ENCODE data around the gene LLCFC1.

LLCFC1 gene

DNA sequence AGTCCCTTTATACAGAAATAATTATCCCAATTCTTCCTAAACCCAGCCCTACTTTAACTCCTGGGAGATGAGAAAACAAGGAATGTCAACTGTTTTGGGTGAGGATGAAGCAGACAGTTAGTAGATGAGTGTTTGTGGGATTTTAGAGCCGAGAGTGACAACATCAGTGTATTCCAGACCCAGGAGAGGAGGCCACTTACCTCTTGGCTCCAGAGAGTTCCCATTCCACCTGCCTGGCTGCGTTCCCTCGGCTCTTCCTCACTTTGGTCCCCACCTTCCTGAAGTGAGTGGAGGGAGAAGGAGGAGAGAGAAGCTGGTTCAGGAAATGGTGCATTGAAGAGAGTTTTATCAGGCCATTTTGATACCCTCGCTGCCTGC, 22.3 kb downstream of the LLCFC1 start:
- DNase-seq: no peak
- H3K9me3 ChIP-seq: no peaks in the 10 kb centered on the region
- H3K27me3 ChIP-seq: no peaks in the 10 kb centered on the region
- no peak overlapping the region for H3K4me3 ChIP-seq (ENCODE audit: low read depth, low read length)
- H3K36me3 ChIP-seq: no peaks in the 10 kb centered on the region
- H3K4me1 ChIP-seq: no peaks in the 10 kb centered on the region
- TF ChIP-seq, protein P1, sequence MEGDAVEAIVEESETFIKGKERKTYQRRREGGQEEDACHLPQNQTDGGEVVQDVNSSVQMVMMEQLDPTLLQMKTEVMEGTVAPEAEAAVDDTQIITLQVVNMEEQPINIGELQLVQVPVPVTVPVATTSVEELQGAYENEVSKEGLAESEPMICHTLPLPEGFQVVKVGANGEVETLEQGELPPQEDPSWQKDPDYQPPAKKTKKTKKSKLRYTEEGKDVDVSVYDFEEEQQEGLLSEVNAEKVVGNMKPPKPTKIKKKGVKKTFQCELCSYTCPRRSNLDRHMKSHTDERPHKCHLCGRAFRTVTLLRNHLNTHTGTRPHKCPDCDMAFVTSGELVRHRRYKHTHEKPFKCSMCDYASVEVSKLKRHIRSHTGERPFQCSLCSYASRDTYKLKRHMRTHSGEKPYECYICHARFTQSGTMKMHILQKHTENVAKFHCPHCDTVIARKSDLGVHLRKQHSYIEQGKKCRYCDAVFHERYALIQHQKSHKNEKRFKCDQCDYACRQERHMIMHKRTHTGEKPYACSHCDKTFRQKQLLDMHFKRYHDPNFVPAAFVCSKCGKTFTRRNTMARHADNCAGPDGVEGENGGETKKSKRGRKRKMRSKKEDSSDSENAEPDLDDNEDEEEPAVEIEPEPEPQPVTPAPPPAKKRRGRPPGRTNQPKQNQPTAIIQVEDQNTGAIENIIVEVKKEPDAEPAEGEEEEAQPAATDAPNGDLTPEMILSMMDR (IDR thresholded peaks at IDR 0.05; ENCODE audit: low read depth, low read length): no peak

DNA sequence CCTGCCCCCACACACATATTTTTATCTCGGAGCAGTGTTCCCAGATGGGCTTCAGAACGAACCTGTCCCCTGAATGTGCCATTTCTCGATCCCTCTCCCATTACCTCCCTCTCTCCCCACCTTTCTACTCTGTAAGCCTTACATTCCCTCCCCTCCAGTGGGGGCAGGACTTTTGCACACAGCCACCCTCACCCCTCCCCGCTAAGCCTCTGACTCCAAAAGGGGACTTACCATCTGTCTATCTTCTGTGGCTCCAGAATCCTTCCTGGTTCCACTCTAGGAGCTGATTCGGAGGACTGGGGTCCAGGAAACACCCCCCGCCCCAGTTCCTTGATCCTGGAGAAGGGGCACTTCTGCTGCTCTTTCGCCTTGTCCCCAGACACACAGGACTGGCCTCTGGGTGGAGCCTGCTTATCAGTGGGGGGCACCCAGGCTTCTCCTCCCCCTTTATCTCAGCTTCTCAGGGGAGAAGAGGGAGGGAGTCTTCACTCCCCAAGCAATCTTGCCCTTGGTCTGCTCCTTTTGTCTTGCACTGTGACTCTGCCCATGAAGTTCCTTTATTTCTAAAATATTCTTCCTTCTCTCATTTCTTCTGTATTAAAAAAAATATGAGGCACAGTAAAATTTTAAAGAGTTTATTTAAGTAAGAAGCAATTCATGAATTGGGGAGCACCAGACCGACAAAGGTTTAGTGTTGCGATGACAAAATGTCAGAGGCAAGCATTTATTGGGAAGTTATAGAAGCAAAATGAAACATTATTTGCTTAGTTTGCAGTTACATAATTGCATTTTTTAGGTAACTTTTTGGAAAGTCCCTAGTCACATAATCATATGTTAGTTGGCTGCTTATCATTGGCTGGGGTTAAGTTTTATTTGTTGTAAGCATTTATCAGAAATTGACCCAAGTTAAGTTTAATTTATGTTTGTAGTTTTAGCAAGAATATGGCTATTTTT, 23.0 kb downstream of the LLCFC1 start, which contains the start of gene KEL:
Gene KEL, minus strand, starts transcription at position 391 of the 954 bp plus-strand sequence. Its CDS starts 157 bp downstream, at position 234.
- Histone ChIP-seq H3K36me3 (no peaks in the 10 kb centered on the region), H3K4me3 (ENCODE audit: low read depth, low read length) (no peak within 1 kb of the TSS), H3K4me1 (no peaks in the 10 kb centered on the region), H3K9me3 (no peaks in the 10 kb centered on the region), H3K27me3 (no peaks in the 10 kb centered on the region)
- TF ChIP-seq, protein P1 (IDR thresholded peaks at IDR 0.05; ENCODE audit: low read depth, low read length): no peak
- no peak for DNase-seq

DNA sequence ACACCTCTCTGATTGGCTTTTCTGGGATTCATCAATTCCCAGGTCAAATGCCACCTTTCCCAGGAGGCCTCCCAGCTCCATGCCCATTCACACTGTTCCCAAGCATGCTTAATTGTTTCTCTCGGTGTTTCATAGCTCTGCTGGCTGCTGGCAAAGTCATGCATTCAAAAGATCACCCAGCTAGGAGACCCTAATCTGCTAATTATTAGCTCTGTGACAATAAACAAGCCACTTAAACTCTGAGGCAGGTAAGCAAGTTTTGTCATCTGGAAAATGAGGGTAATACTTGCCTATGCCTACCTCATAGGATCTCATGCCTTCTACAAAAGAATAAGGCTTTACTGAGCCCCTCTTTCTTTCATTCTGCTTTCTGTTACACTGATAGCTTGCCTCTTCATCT, 23.7 kb downstream of the LLCFC1 start:
- H3K4me1 ChIP-seq: no peaks in the 10 kb centered on the region
- TF ChIP-seq, protein P1 (IDR thresholded peaks at IDR 0.05; ENCODE audit: low read depth, low read length): no peak
- no peaks in the 10 kb centered on the region for H3K27me3 ChIP-seq
- no peaks in the 10 kb centered on the region for H3K36me3 ChIP-seq
- H3K9me3 ChIP-seq: no peaks in the 10 kb centered on the region
- no peak for DNase-seq
- H3K4me3 ChIP-seq (ENCODE audit: low read depth, low read length): no peak overlapping the region

DNA sequence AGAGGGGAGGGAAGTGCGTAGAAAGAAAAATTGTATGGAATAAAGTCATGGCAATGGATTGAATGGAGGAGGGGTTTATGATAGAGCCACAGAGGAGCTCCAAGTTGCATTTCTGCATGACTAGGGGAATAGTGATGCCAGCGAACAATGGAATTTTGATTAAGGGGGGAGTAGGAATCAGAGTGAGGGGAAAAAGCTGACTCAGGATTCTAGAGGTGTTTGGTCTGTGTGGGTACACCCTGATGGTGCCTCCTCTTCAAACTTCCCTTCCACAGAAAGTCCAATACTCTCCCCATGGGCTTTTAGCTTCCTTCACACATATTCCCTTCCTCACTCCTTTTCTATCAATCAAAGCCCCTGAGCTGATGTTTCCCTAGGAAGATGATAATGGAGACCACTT, 24.7 kb downstream of the LLCFC1 start:
- DNase-seq: no peak
- no peaks in the 10 kb centered on the region for H3K27me3 ChIP-seq
- H3K36me3 ChIP-seq: no peaks in the 10 kb centered on the region
- H3K9me3 ChIP-seq: no peaks in the 10 kb centered on the region
- TF ChIP-seq, protein P1 (IDR thresholded peaks at IDR 0.05; ENCODE audit: low read depth, low read length): no peak
- H3K4me3 ChIP-seq (ENCODE audit: low read depth, low read length): no peak overlapping the region
- no peaks in the 10 kb centered on the region for H3K4me1 ChIP-seq

DNA sequence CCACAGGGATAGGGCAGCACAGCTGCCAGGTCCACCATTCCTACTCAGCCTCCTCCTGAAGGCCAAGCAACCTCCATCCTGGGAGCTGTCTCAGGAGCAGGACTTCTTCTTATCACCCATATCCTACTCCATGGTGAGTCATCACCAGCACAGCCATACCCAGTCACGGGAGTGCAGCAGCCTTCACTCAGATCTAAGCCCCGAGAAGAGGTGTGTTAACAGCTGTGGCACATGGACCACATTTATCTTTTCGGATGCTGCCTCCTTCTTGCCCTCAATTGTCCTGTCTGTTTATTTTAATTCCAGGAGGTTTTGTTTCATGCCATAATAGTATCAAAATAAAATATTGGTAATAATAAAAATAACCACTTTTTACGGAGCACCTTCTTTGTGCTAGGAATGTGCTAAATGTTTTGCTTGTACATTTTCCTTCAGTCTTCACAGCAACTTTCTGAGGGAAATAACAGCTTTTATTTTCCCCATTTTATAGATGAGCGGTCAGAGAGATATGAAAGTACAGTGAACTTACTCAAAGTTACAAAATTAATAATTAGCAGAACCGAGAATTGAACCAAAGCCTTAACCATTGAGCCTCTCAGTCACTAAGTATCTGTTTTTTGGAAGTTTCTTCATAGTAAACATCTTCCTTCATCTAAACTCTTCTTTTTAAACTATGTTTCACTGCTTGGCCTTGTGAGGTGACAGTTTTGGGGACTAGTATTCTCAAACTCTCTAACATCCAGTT, 25.4 kb downstream of the LLCFC1 start:
- no peaks in the 10 kb centered on the region for H3K36me3 ChIP-seq
- no peaks in the 10 kb centered on the region for H3K27me3 ChIP-seq
- TF ChIP-seq, protein P1 (IDR thresholded peaks at IDR 0.05; ENCODE audit: low read depth, low read length): no peak
- H3K4me3 ChIP-seq (ENCODE audit: low read depth, low read length): no peak overlapping the region
- no peaks in the 10 kb centered on the region for H3K4me1 ChIP-seq
- H3K9me3 ChIP-seq: no peaks in the 10 kb centered on the region
- DNase-seq: no peak

All from BE2C (cell line).